Panc1 (cell line): ENCODE measurements around the gene ACTR3C. TPM values are rescaled to one million over a fixed set of nuclear protein-coding genes. Genes with fewer than 3 reads are reported as not detected.

ENCODE experiments used
- ATAC-seq: fragments of 200-7000 bp; cut with Tn5 transposase; 2 replicates; pipeline ENCODE4 v1.9.1; 2020; ENCODE audit warnings: mild to moderate bottlenecking, moderate library complexity
- BruUV-seq: library from RNA; stranded (reverse); fragments of 400-500 nt; replicated peaks from 2 replicates; lab custom pipeline; 2021; lab: Mats Ljungman, UMichigan
- CTCF ChIA-PET: fragments of 300-600 bp; sonication (Branson Sonifier 250); formaldehyde crosslinking; loops from one replicate; lab custom pipeline; 2022; ENCODE audit warnings: antibody characterized with exemption; lab: Charles Lee
- POLR2A ChIA-PET: fragments of 300-600 bp; sonication (Branson Sonifier 250); formaldehyde crosslinking; loops from one replicate; lab custom pipeline; 2022; ENCODE audit warnings: antibody characterized with exemption; lab: Charles Lee
- DNase-seq: peaks from one replicate; pipeline ENCODE4 v3.0.0-alpha.2; 2010; ENCODE audit warnings: low read depth, low spot score
- H3K27ac ChIP-seq: 2 replicates; pipeline ENCODE4 v1.5.1; 2011; ENCODE audit warnings: mild to moderate bottlenecking, low read length, inconsistent platforms
- H3K27me3 ChIP-seq: fragments of 200-500 bp; sonication (Bioruptor generic); 2 replicates; pipeline ENCODE4 v1.6.0; 2014; ENCODE audit warnings: low read length, inconsistent platforms; ENCODE audit not compliant: control insufficient read depth, insufficient read depth
- H3K36me3 ChIP-seq: fragments of 200-500 bp; sonication (Bioruptor generic); 2 replicates; pipeline ENCODE4 v1.5.1; 2014; ENCODE audit warnings: inconsistent platforms, mild to moderate bottlenecking, low read length, moderate library complexity; ENCODE audit not compliant: control insufficient read depth, insufficient read depth
- H3K4me1 ChIP-seq: 2 replicates; pipeline ENCODE4 v1.5.1; 2011; ENCODE audit warnings: inconsistent platforms, mild to moderate bottlenecking, low read length, moderate library complexity; ENCODE audit not compliant: control insufficient read depth, insufficient read depth
- H3K4me3 ChIP-seq, 2 experiments: 2 replicates each; pipeline ENCODE4 v1.5.1; 2011 to 2012; ENCODE audit warnings: low read depth in 2 of 2, low read length in 2 of 2, mild to moderate bottlenecking in 2 of 2, inconsistent platforms in 1 of 2, moderate library complexity in 1 of 2
- H3K9me3 ChIP-seq: fragments of 200-500 bp; sonication (Bioruptor generic); 2 replicates; pipeline ENCODE4 v1.5.1; 2014; ENCODE audit warnings: low read depth, mild to moderate bottlenecking, inconsistent platforms, low read length, moderate library complexity; ENCODE audit not compliant: control insufficient read depth, insufficient read depth
- CTCF ChIP-seq: fragments of 450-650 bp; IDR thresholded peaks from 2 replicates; pipeline ENCODE4 v1.5.1; 2017; ENCODE audit warnings: mild to moderate bottlenecking
- POLR2AphosphoS5 ChIP-seq: IDR thresholded peaks from 2 replicates; pipeline ENCODE4 v1.6.1; 2012; ENCODE audit warnings: mild to moderate bottlenecking, low read depth, low read length, moderate library complexity
- REST ChIP-seq, 2 experiments: IDR thresholded peaks; 2 replicates each; pipeline ENCODE4 v1.6.1; 2011 to 2012; ENCODE audit warnings: low read depth in 2 of 2, control low read depth in 1 of 2, low read length in 1 of 2, mild to moderate bottlenecking in 1 of 2, moderate library complexity in 1 of 2; ENCODE audit not compliant: insufficient read depth in 1 of 2
- SIN3A ChIP-seq: IDR thresholded peaks from 2 replicates; pipeline ENCODE4 v1.6.1; 2012; ENCODE audit warnings: low read depth, mild to moderate bottlenecking, low read length, moderate library complexity, borderline replicate concordance; ENCODE audit not compliant: insufficient read depth
- TCF7L2 ChIP-seq: IDR thresholded peaks from 2 replicates; pipeline ENCODE4 v1.6.1; 2011; ENCODE audit warnings: mild to moderate bottlenecking, low read depth, low read length, inconsistent platforms
- in situ Hi-C: cut with HindIII; loops from 2 replicates; pipeline ENCODE4 v1.10.0; 2016; ENCODE audit warnings: low sequenced_read_pairs, low pct_unique_long_range_greater_than_20kb
- intact Hi-C: fragments of 100-400 bp; cut with micrococcal nuclease; formaldehyde crosslinking; loops from one replicate; pipeline ENCODE4 v1.10.0; 2022; ENCODE audit not compliant: unreplicated experiment
- total RNA-seq: library from RNA; stranded (reverse); gene quantifications from one replicate; pipeline ENCODE4 v1.2.1, GENCODE V29; 2021; ENCODE audit not compliant: unreplicated experiment

The ACTR3C gene
- total RNA-seq, 1 experiment from 2014 or later, result 6.5 TPM

DNA sequence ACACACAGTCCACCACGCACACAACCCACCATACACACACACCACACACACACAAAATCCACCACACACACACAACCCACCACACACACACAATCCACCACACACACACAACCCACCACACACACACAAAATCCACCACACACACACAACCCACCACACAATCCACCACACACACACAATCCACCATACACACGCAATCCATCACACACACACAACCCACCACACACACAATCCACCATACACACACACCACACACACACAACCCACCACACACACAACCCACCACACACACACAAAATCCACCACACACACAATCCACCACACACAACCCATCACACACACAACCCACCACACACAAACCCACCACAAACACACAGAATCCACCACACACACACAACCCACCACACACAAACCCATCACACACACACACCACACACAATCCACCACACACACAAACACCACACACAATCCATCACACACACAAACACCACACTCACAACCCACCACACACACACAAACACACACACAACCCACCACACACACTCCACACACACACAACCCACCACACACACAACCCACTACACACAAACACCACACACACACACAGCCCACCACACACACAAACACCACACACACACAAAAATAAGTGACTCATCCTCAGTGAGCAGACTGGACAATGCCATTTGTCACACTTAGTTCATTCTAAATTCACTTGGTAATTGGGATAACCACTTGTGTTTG lies 36.4 kb upstream of the ACTR3C start:
- BruUV-seq, result no TSS peak
- peak overlapping the region; percentile 24; the same call in 1 of the 2 replicates for H3K27ac ChIP-seq
- POLR2A ChIA-PET, result no interaction called here
- DNase-seq (no peak), ATAC-seq (no peak)
- no peak for TF ChIP-seq REST (IDR thresholded peaks at IDR 0.05; ENCODE audit: insufficient read depth in 1 of 2, low read depth in 2 of 2, low read length in 1 of 2)
- TF ChIP-seq CTCF, result no peak
- TF ChIP-seq TCF7L2, result no peak
- no peak for TF ChIP-seq POLR2AphosphoS5
- no peak for TF ChIP-seq SIN3A
- H3K4me3 ChIP-seq, result no peak overlapping the region
- no peaks in the 10 kb centered on the region for H3K36me3 ChIP-seq
- CTCF ChIA-PET, result no interaction called here
- H3K27me3 ChIP-seq, result no peaks in the 10 kb centered on the region
- H3K9me3 ChIP-seq, result no peaks in the 10 kb centered on the region
- peaks cover 28% of the 10 kb centered on the region for H3K4me1 ChIP-seq
- in situ Hi-C loops, result no loop called here
- intact Hi-C loops, result no loop called here

DNA sequence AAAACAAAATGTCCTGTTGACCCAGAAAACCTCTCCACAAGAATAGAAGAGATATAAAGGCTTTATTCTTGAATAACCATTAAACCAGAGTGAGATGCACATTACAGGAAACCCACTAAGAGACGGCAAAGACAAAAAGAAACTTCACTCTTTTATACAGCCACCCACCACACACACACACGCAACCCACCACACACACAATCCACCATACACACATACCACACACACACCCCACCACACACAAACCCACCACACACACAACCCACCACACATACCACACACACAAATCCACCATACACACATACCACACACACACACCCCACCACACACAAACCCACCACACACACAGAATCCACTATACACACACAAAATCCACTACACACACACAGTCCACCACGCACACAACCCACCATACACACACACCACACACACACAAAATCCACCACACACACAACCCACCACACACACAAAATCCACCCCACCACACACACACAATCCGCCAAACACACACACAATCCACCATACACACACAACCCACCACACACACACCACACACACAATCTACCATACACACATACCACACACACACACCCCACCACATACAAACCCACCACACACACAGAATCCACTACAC lies 35.8 kb upstream of the ACTR3C start:
- no peaks in the 10 kb centered on the region for H3K27me3 ChIP-seq
- DNase-seq, result no peak
- peak overlapping the region; percentile 34; the same call in 1 of the 2 replicates for H3K27ac ChIP-seq
- intact Hi-C loops (no loop called here), in situ Hi-C loops (no loop called here)
- POLR2A ChIA-PET, result no interaction called here
- H3K36me3 ChIP-seq, result no peaks in the 10 kb centered on the region
- H3K4me1 ChIP-seq, result peaks cover 28% of the 10 kb centered on the region
- CTCF ChIA-PET, result interaction anchor here (0.6 kb wide), 1 partner anchor 39 kb away, joined by 4 read pairs; no protein-coding TSS in a partner anchor
- BruUV-seq, result no TSS peak
- H3K4me3 ChIP-seq, result no peak overlapping the region
- H3K9me3 ChIP-seq, result no peaks in the 10 kb centered on the region
- no peak for ATAC-seq
- no peak for TF ChIP-seq TCF7L2
- no peak for TF ChIP-seq SIN3A
- TF ChIP-seq POLR2AphosphoS5, result no peak
- no peak for TF ChIP-seq REST (IDR thresholded peaks at IDR 0.05; ENCODE audit: insufficient read depth in 1 of 2, low read depth in 2 of 2, low read length in 1 of 2)
- no peak for TF ChIP-seq CTCF
